Hepatocyte (in vitro differentiated cells): ENCODE data around the gene B4GALT5. TPM values are rescaled to one million over a fixed set of nuclear protein-coding genes. Genes with fewer than 3 reads are reported as not detected.

ENCODE experiments used
- DNase-seq: peaks from one replicate; pipeline ENCODE4 v3.0.0-alpha.2; 2016; ENCODE audit warnings: low spot score
- H2AFZ ChIP-seq: fragments of 200-600 bp; sonication (generic); 2 replicates; pipeline ENCODE4 v1.6.0; 2016; ENCODE audit warnings: antibody characterized with exemption, mild to moderate bottlenecking
- H3K27ac ChIP-seq: fragments of 200-600 bp; sonication (generic); 2 replicates; pipeline ENCODE4 v1.5.1; 2016; ENCODE audit warnings: mild to moderate bottlenecking
- H3K27me3 ChIP-seq: fragments of 200-600 bp; sonication (generic); 2 replicates; pipeline ENCODE4 v1.6.1; 2016
- H3K36me3 ChIP-seq: fragments of 200-600 bp; sonication (generic); replicated peaks from 2 replicates; pipeline ENCODE4 v1.5.1; 2016; ENCODE audit warnings: low read depth; ENCODE audit not compliant: insufficient read depth
- H3K4me1 ChIP-seq: fragments of 200-600 bp; sonication (generic); 2 replicates; pipeline ENCODE4 v1.5.1; 2016; ENCODE audit warnings: mild to moderate bottlenecking, moderate library complexity; ENCODE audit not compliant: insufficient read depth
- H3K4me2 ChIP-seq: fragments of 200-600 bp; sonication (generic); 2 replicates; pipeline ENCODE4 v1.6.0; 2016
- H3K4me3 ChIP-seq: fragments of 200-600 bp; sonication (generic); 2 replicates; pipeline ENCODE4 v1.5.1; 2016; ENCODE audit warnings: mild to moderate bottlenecking
- H3K79me2 ChIP-seq: fragments of 200-600 bp; sonication (generic); 2 replicates; pipeline ENCODE4 v1.6.0; 2017; ENCODE audit warnings: mild to moderate bottlenecking
- H3K9me2 ChIP-seq: fragments of 200-600 bp; sonication (generic); replicated peaks from 2 replicates; pipeline ENCODE4 v1.6.0; 2017; ENCODE audit warnings: mild to moderate bottlenecking; ENCODE audit not compliant: insufficient read depth
- H3K9me3 ChIP-seq: fragments of 200-600 bp; sonication (generic); 2 replicates; pipeline ENCODE4 v1.5.1; 2016; ENCODE audit warnings: low read depth, mild to moderate bottlenecking
- H4K20me1 ChIP-seq: fragments of 200-600 bp; sonication (generic); 2 replicates; pipeline ENCODE4 v1.6.0; 2016; ENCODE audit warnings: mild to moderate bottlenecking; ENCODE audit not compliant: insufficient read depth, poor library complexity, severe bottlenecking
- CTCF ChIP-seq: fragments of 200-600 bp; sonication (generic); IDR thresholded peaks from 2 replicates; pipeline ENCODE4 v1.5.1; 2016; ENCODE audit warnings: antibody characterized with exemption, mild to moderate bottlenecking; ENCODE audit not compliant: poor library complexity
- EZH2 ChIP-seq: fragments of 200-600 bp; sonication (generic); IDR thresholded peaks from 2 replicates; pipeline ENCODE4 v1.6.1; 2016; ENCODE audit warnings: antibody characterized with exemption, mild to moderate bottlenecking, borderline replicate concordance
- EZH2phosphoT487 ChIP-seq: fragments of 200-600 bp; sonication (generic); IDR thresholded peaks from one replicate; pipeline ENCODE4 v1.6.1; 2018; ENCODE audit warnings: antibody characterized with exemption, mild to moderate bottlenecking, low read depth, moderate library complexity; ENCODE audit not compliant: unreplicated experiment, severe bottlenecking
- WGBS: methylation state at CpG from one replicate; pipeline ENCODE4 v1.1.6; 2016; ENCODE audit warnings: low lambda C conversion rate; ENCODE audit errors: missing lambda C conversion rate; 5-methylcytosine and 5-hydroxymethylcytosine counted together
- polyA plus RNA-seq: library from polyadenylated mRNA; unstranded; fragments of >200 nt; fragmentation: Nextera tagmentation; extraction: Ambion mirVana; gene quantifications from 2 replicates; pipeline ENCODE4 v1.2.1, GENCODE V29; 2016
- total RNA-seq: library from RNA; depleted of rRNA; stranded (reverse); fragments of >200 nt; gene quantifications from 2 replicates; pipeline ENCODE4 v1.2.3, GENCODE V29; 2014

B4GALT5 gene
- total and polyA plus RNA-seq, 2 experiments from 2014 or later: 12.9 to 41.8 TPM

GRCh38 chr20:49603209-49603627 lies 110.5 kb downstream of the B4GALT5 start:
- TF ChIP-seq EZH2phosphoT487: no peak
- TF ChIP-seq CTCF: peak; percentile 43
- Histone ChIP-seq H3K4me3 (no peak overlapping the region), H3K27me3 (no peaks in the 10 kb centered on the region), H2AFZ (no peak overlapping the region), H3K79me2 (no peaks in the 10 kb centered on the region), H3K4me1 (peaks cover 18% of the 10 kb centered on the region), H4K20me1 (no peaks in the 10 kb centered on the region), H3K27ac (no peak overlapping the region), H3K9me2 (no peaks in the 10 kb centered on the region), H3K9me3 (no peaks in the 10 kb centered on the region), H3K36me3 (no peaks in the 10 kb centered on the region), H3K4me2 (no peak overlapping the region)
- 54% methylated on average over 11 of the region's 11 CpGs for WGBS
- DNase-seq: peak; percentile 59

DNA sequence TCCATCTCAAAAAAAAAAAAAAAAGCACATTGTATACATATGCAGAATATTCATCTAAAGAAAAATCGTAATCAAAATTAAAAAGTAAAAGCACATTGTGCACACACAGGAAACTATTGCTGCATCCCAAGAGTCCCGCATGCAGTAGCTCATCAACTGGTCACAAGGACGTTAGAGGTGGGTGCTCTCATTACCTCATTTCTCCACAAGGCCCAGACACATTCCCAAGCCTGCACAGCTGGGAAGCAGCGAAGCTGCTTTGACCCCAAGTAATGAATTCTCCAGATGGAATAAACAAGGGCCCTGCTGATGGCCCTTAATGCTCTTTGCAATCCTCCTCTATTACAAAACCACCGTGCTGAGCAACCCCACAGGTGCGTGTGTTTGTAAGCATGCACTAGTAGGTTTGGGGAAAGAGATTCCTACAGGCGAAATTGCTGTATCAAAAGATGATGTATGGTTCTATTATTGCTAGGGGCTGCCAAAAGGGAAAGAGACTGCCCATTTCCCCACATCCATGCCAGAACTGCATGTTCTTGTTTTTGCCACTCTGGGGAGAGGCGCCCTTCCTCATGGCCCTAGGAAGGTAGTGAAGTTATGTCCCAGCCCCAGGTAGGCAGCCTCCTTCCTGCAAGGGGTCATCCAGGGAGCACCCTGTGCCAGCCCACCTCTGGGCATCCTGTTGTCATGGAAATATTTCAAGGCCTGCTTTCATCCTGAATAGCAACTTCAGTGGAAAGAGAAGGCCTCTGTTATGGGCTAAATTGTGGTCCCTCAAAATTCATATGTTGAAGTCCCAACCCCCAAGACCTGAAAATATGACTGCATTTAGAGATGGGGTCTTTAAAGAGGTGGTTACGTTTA lies 111.1 kb downstream of the B4GALT5 start:
- H4K20me1 ChIP-seq: no peaks in the 10 kb centered on the region
- no peak for TF ChIP-seq CTCF
- no peak for TF ChIP-seq EZH2
- TF ChIP-seq EZH2phosphoT487: no peak
- no peak overlapping the region for H2AFZ ChIP-seq
- no peak overlapping the region for H3K27ac ChIP-seq
- H3K36me3 ChIP-seq: no peaks in the 10 kb centered on the region
- no peak overlapping the region for H3K4me3 ChIP-seq
- no peaks in the 10 kb centered on the region for H3K9me3 ChIP-seq
- no peak for DNase-seq
- H3K4me2 ChIP-seq: no peak overlapping the region
- no peaks in the 10 kb centered on the region for H3K79me2 ChIP-seq
- 91% methylated on average over 9 of the region's 9 CpGs for WGBS
- peaks cover 18% of the 10 kb centered on the region for H3K4me1 ChIP-seq
- no peaks in the 10 kb centered on the region for H3K27me3 ChIP-seq
- no peaks in the 10 kb centered on the region for H3K9me2 ChIP-seq

DNA sequence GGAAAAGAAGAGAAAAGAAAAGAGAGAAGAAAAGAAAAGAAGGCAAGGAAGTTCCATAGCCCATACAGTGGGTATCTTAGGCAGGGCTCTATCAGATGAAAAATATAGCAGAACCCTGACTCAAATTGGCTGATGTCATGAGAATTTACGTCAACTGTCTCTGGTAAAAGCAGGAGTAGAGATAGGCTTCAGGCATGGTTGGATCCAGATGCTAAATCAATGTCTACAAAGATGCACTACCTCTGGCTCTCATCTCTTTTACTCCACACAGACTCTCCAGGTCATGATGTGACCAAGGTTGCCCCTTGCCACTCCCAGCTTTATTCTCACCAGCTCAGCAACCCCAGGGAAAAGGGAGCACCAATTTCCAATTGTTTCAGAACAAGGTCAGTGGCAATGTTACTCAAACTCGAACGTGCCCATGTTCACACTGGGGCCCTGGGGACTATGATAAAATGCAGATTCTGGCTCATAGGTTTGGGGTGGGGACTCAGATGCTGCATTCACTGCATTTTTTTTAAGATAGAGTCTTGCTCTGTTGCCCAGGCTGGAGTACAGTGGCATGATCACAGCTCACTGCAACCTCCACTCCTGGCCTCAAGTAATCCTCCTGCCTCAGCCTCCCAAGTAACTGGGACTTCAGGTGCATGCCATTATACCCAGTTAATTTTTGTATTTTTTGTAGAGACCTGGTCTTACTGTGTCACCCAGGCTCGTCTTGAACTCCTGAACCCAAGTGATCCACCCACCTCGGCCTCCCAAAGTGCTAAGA lies 112.3 kb downstream of the B4GALT5 start:
- H3K36me3 ChIP-seq: no peaks in the 10 kb centered on the region
- no peak for DNase-seq
- H3K9me3 ChIP-seq: no peaks in the 10 kb centered on the region
- TF ChIP-seq EZH2 (no peak), CTCF (no peak), EZH2phosphoT487 (no peak)
- H3K4me3 ChIP-seq: no peak overlapping the region
- H2AFZ ChIP-seq: no peak overlapping the region
- no peaks in the 10 kb centered on the region for H3K9me2 ChIP-seq
- H3K4me2 ChIP-seq: no peak overlapping the region
- H3K27me3 ChIP-seq: no peaks in the 10 kb centered on the region
- H3K27ac ChIP-seq: peak overlapping the region; percentile 91
- no peaks in the 10 kb centered on the region for H3K79me2 ChIP-seq
- 93% methylated on average over 5 of the region's 5 CpGs for WGBS
- H4K20me1 ChIP-seq: no peaks in the 10 kb centered on the region
- peaks cover 18% of the 10 kb centered on the region for H3K4me1 ChIP-seq
